Activated naive CD4-positive, alpha-beta T cell treated with anti-CD3 and anti-CD28 coated beads, Interleukin-2, amount 10 ng/mL, durations not matched to agents 7 days and 5 days (primary cell): ENCODE data around the gene CCDC116.
"Not testable (repeated sequence)": the region's sequence is repeated elsewhere in the genome, so short reads cannot be mapped to it uniquely, and the experiment has no call there.

Source experiments
- CTCF ChIA-PET: fragments of 350-600 bp; sonication (Branson Sonifier 250); formaldehyde crosslinking; loops from one replicate; lab custom pipeline; 2021; ENCODE audit warnings: antibody characterized with exemption; lab: Charles Lee
- DNase-seq: peaks from one replicate; pipeline ENCODE4 v3.0.0-alpha.2; 2020
- H3K27ac Mint-ChIP-seq: one replicate; pipeline ENCODE4 v1.8.0; 2021; ENCODE audit warnings: mild to moderate bottlenecking, moderate library complexity, mixed read lengths
- H3K27me3 Mint-ChIP-seq: one replicate; pipeline ENCODE4 v1.8.0; 2021; ENCODE audit warnings: mild to moderate bottlenecking, mixed read lengths
- H3K36me3 Mint-ChIP-seq: one replicate; pipeline ENCODE4 v1.8.0; 2021; ENCODE audit warnings: mixed read lengths
- H3K4me1 Mint-ChIP-seq: one replicate; pipeline ENCODE4 v1.8.0; 2021; ENCODE audit warnings: mixed read lengths
- H3K4me3 Mint-ChIP-seq: one replicate; pipeline ENCODE4 v1.8.0; 2021; ENCODE audit warnings: mild to moderate bottlenecking, moderate library complexity, mixed read lengths
- H3K9me3 Mint-ChIP-seq: one replicate; pipeline ENCODE4 v1.8.0; 2021; ENCODE audit warnings: mixed read lengths

CCDC116 gene

GRCh38 chr22:21617337-21617736 lies 15.2 kb upstream of the CCDC116 start:
- not testable (repeated sequence) for H3K9me3 Mint-ChIP-seq
- peaks cover 21% of the 10 kb centered on the region for H3K36me3 Mint-ChIP-seq

DNA sequence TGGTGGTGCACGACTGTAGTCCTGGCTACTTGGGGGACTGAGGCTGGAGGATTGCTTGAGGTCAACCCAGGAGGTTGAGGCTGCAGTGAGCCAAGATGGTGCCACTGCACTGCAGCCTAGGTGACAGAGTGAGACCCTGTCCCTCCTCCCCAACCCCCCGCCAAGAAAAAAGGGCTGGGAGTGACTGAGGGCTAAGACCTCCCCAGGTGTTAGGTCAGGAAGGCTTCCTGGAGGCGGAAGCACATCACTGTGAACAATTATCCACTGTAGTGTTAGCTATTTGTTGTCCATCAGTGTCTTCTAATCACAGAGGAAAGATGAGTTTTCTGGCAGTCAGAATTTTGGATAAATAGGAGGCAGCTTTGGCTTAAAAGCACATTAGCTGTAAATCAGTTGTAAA lies 11.5 kb upstream of the CCDC116 start:
- CTCF ChIA-PET, result no interaction called here
- Mint-ChIP-seq H3K9me3 (no peaks in the 10 kb centered on the region), H3K4me3 (no peak overlapping the region), H3K4me1 (peaks cover 2% of the 10 kb centered on the region), H3K36me3 (peaks cover 25% of the 10 kb centered on the region), H3K27ac (peak overlapping the region; percentile 34), H3K27me3 (no peaks in the 10 kb centered on the region)
- DNase-seq, result no peak

More at GRCh38 chr22:21617337-21617736, 15.2 kb upstream of the CCDC116 start:
- H3K27me3 Mint-ChIP-seq, DNase-seq, H3K27ac Mint-ChIP-seq, H3K4me3 Mint-ChIP-seq, H3K4me1 Mint-ChIP-seq: not testable (repeated sequence)
- CTCF ChIA-PET, result interaction anchor here (0.8 to 2.6 kb wide), 2 partner anchors 12 to 14 kb away, joined by 3 to 9 read pairs; no protein-coding TSS in a partner anchor

DNA sequence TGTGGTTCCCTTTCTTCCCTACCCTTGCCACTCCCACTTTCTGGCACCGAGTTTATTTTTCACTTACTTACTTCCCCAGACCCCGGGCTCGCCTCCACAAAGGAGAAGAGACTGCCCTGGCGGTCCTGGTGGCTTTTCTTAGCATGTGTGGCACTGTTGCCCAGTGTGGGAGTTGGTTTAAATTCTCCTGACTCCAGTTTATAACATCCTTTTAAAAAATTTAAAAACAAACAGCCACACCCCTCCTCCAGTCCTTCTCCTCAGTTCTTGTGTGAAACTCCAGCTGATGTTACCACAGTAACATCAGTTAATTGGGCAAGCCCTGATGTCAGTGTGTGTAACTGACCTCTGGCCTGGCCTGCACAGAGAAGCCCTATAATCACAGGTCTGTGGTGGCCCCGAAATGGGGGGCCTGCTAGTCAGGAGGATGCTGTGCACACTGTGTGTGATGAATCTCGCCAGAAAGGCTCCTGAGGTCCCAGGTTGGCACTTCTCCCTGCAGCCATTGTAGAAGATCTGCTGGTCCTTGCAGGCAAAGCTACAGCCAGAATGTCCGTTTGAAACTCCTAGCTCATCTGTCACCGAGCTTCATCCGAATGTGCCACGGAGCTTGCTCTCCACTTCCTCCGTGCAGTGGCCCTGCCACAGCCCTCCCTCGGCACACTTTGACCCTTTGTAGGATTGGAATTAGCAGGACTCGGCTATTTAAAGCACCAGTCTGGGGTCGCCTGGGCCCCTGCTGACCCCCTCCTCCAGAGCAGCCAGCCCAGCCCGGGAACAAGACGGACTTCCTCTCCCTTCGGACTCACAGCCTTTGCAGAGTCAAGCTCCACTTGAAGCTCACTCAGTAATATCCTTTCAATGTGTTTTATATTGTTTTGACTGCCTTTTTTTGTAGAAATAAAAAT lies 10.3 kb upstream of the CCDC116 start:
- Mint-ChIP-seq H3K27me3 (no peaks in the 10 kb centered on the region), H3K4me1 (peaks cover 10% of the 10 kb centered on the region)
- CTCF ChIA-PET, result interaction anchor here (1.1 to 3.1 kb wide), 3 partner anchors 8 to 20 kb away, joined by 3 to 12 read pairs (median 4); partner anchors contain the start of gene SDF2L1

DNA sequence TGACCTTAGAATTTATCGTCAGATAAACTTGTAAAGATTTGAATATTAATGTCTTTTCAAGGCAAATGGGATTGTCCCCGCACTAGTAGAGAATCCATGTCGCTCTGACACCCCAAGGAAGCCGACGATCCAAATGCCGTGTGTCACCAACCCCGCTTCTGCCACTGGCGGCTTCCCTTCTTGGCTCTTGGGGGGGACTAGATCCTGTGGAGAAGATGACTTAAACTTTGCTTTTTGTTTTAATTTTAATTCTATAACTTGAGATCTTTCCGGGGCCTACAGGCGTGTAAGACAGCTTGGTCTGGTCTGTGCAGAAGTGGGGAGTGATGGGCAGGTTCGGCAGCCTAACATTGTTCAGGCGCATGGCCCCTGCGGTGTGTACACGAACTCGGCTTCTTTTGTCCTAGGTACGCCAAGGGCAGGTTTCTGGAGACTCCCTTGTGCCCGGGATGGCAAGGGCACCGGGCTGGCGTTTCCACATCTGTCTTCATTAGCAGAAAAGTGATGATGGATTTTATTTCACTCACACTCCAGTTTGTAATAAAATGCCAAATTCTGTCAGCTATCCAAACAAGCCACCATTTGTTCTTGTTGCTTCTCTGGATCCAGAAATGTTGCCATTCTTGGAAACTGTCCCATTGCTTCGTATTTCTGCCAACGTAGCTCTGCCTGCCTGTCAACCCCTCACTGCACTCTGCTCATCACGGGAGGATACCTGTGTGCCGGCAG lies 9.5 kb upstream of the CCDC116 start:
- Mint-ChIP-seq H3K4me1 (peaks cover 15% of the 10 kb centered on the region), H3K27ac (peak overlapping the region; percentile 64), H3K9me3 (no peaks in the 10 kb centered on the region), H3K27me3 (no peaks in the 10 kb centered on the region), H3K36me3 (peaks cover 36% of the 10 kb centered on the region), H3K4me3 (no peak overlapping the region)
- no peak for DNase-seq
- CTCF ChIA-PET, result interaction anchor here (0.7 to 3.1 kb wide), 4 partner anchors 8 to 20 kb away, joined by 3 to 12 read pairs (median 4); partner anchors contain the start of gene SDF2L1

More for the DNA sequence above, 10.3 kb upstream of the CCDC116 start:
- Mint-ChIP-seq H3K9me3 (no peaks in the 10 kb centered on the region), H3K4me3 (no peak overlapping the region), H3K27ac (peak overlapping the region; percentile 42), H3K36me3 (peaks cover 30% of the 10 kb centered on the region)
- no peak for DNase-seq

- Mint-ChIP-seq H3K4me3 (no peak overlapping the region), H3K9me3 (no peaks in the 10 kb centered on the region), H3K4me1 (peaks cover 19% of the 10 kb centered on the region), H3K36me3 (peaks cover 39% of the 10 kb centered on the region), H3K27ac (no peak overlapping the region), H3K27me3 (no peaks in the 10 kb centered on the region)
- CTCF ChIA-PET, result interaction anchor here (0.7 to 3.1 kb wide), 3 partner anchors 8 to 19 kb away, joined by 3 to 12 read pairs (median 3); partner anchors contain the start of gene SDF2L1
- no peak for DNase-seq
Observed at GRCh38 chr22:21623648-21623970, 9.0 kb upstream of the CCDC116 start.

DNA sequence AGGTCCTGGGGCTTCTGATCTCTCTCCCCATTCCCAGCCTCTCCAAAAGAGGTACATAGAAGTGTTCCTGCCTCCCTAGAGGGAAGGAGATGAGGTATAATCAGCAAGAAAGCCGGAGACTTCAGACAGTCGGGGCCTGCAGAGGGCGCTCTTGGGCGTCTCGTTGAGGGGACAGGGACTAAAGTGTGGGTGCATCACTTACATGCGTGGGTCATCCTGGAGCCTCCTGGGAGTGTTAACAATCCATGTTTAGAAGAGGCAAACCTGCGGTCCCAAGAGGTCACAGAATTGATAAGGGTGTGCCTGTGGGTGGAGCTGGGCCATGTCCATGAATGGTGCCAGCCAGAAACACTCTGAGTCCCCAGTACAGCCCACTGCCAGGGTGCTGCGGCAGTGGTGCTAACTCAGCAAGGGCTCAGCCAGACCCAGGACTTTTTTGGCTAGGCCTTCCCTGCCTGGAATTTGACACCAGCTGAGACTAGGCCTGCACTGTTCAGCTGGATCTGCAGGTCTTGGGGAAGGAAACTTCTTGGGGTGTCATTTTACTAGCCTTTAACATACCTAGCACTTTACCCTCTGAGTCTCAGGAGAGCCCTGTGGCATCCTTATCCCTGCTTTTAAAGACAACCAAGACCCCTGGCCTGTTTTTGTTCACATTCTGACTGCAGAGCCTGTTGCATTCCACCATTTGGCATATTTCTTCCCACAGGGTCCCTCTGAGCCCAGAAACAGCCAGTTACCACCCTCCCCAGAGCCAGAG lies 8.3 kb upstream of the CCDC116 start:
- Mint-ChIP-seq H3K27ac (peak overlapping the region; percentile 49), H3K36me3 (peaks cover 39% of the 10 kb centered on the region), H3K4me3 (no peak overlapping the region), H3K4me1 (peaks cover 21% of the 10 kb centered on the region), H3K9me3 (no peaks in the 10 kb centered on the region), H3K27me3 (no peaks in the 10 kb centered on the region)
- peak; percentile 56 for DNase-seq
- CTCF ChIA-PET, result interaction anchor here (1.5 to 3.1 kb wide), 2 partner anchors 12 to 18 kb away, joined by 3 to 12 read pairs; partner anchors contain the start of gene SDF2L1

- no peaks in the 10 kb centered on the region for H3K9me3 Mint-ChIP-seq
- no peak overlapping the region for H3K4me3 Mint-ChIP-seq
- H3K27ac Mint-ChIP-seq, result peak overlapping the region; percentile 49
- CTCF ChIA-PET, result interaction anchor here (1.5 to 3.1 kb wide), 2 partner anchors 11 to 17 kb away, joined by 3 to 12 read pairs; partner anchors contain the start of gene SDF2L1
- H3K36me3 Mint-ChIP-seq, result peaks cover 38% of the 10 kb centered on the region
- no peak for DNase-seq
- no peaks in the 10 kb centered on the region for H3K27me3 Mint-ChIP-seq
- H3K4me1 Mint-ChIP-seq, result peaks cover 21% of the 10 kb centered on the region
Observed at GRCh38 chr22:21624880-21625791, 7.4 kb upstream of the CCDC116 start.

- H3K4me3 Mint-ChIP-seq, result no peak overlapping the region
- CTCF ChIA-PET, result interaction anchor here (1.0 to 1.3 kb wide), 2 partner anchors 17 to 20 kb away, joined by 3 read pairs; no protein-coding TSS in a partner anchor
- no peaks in the 10 kb centered on the region for H3K27me3 Mint-ChIP-seq
- no peak overlapping the region for H3K27ac Mint-ChIP-seq
- H3K9me3 Mint-ChIP-seq, result no peaks in the 10 kb centered on the region
- DNase-seq, result no peak
- H3K36me3 Mint-ChIP-seq, result peaks cover 38% of the 10 kb centered on the region
- peaks cover 27% of the 10 kb centered on the region for H3K4me1 Mint-ChIP-seq
Observed at GRCh38 chr22:21626073-21626734, 6.4 kb upstream of the CCDC116 start.

DNA sequence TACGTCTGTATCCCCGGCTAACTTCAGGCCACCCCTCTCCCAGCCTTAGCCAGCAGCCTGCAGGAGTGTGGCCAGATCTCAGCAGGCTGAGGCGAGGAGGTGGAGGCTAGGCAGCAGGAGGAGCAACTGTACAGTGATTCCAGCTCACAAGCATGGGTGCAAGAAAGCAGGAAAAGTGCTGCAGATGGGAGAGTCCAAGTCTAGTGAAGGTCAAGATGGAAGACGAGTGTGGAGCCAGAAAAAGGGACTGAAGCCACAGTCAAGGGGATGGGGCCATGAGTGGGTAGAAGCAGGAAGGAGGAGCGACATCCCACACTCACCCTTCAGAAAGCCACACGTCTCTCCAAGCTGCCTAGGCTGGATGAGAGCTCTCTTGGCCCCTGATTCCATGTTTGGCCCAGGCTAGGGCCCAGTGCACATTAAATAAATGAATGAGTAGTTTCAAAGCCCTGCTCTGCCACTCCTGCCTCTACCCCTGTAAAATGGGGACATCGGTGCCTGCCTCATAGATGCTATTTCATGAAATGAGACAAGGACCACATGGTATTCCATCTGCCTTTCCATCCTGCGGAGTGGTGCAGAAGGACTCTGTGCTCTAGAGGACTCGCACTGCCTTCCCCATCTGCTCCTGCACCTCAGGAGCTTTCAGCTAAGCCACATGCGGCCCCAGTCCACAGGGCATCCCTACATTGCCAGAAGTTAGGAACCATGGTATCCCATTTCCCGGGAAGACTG lies 5.7 kb upstream of the CCDC116 start:
- CTCF ChIA-PET, result interaction anchor here (1.0 to 1.3 kb wide), 2 partner anchors 16 to 21 kb away, joined by 3 read pairs; no protein-coding TSS in a partner anchor
- Mint-ChIP-seq H3K4me3 (peak overlapping the region; percentile 59), H3K27me3 (no peaks in the 10 kb centered on the region), H3K9me3 (no peaks in the 10 kb centered on the region), H3K4me1 (peaks cover 30% of the 10 kb centered on the region), H3K27ac (no peak overlapping the region), H3K36me3 (peaks cover 38% of the 10 kb centered on the region)
- DNase-seq, result no peak

- H3K36me3 Mint-ChIP-seq, result peaks cover 23% of the 10 kb centered on the region
- H3K27me3 Mint-ChIP-seq, result peaks cover 3% of the 10 kb centered on the region
- H3K4me3 Mint-ChIP-seq, result peak overlapping the region; percentile 86
- CTCF ChIA-PET, result interaction anchor here (1.0 to 4.4 kb wide), 13 partner anchors 9 to 60 kb away, joined by 3 to 104 read pairs (median 6); partner anchors contain the start of gene SDF2L1
- peak overlapping the region; percentile 94 for H3K27ac Mint-ChIP-seq
- no peaks in the 10 kb centered on the region for H3K9me3 Mint-ChIP-seq
- peaks cover 35% of the 10 kb centered on the region for H3K4me1 Mint-ChIP-seq
- DNase-seq, result no peak
Observed at GRCh38 chr22:21628386-21629254, 3.9 kb upstream of the CCDC116 start.
